ENCODE measurements around the gene SLC22A15.
A peak's percentile ranks its signal among the peaks of the same experiment; 100 is the strongest.
"Not testable (repeated sequence)": the region's sequence is repeated elsewhere in the genome, so short reads cannot be mapped to it uniquely, and the experiment has no call there.

The SLC22A15 gene

GRCh38 chr1:115976062-115976920 lies at the start of gene SLC22A15:
TSS of gene SLC22A15 (plus strand) at chr1:115976513. CDS start at chr1:115976628, 115 bp downstream.
- peak; percentile 58 for DNase-seq

- peak; percentile 23 for DNase-seq
Measured at GRCh38 chr1:115927971-115928370, 48.3 kb upstream of the SLC22A15 start.

GRCh38 chr1:115929881-115930280 lies 46.4 kb upstream of the SLC22A15 start:
- no peak for DNase-seq

GRCh38 chr1:115933625-115934024 lies 42.7 kb upstream of the SLC22A15 start:
- DNase-seq, result no peak

GRCh38 chr1:115939455-115939854 lies 36.9 kb upstream of the SLC22A15 start:
- no peak for DNase-seq

GRCh38 chr1:115946116-115946515 lies 30.2 kb upstream of the SLC22A15 start:
- DNase-seq, result no peak

- DNase-seq, result no peak
Measured at GRCh38 chr1:115949156-115949555, 27.2 kb upstream of the SLC22A15 start.

- DNase-seq, result no peak
Measured at GRCh38 chr1:115951560-115951959, 24.8 kb upstream of the SLC22A15 start.

GRCh38 chr1:115952547-115952946 lies 23.8 kb upstream of the SLC22A15 start:
- DNase-seq, result no peak

GRCh38 chr1:115953180-115953579 lies 23.1 kb upstream of the SLC22A15 start:
- no peak for DNase-seq

GRCh38 chr1:115954684-115955083 lies 21.6 kb upstream of the SLC22A15 start:
- DNase-seq, result no peak

- DNase-seq, result no peak
Measured at GRCh38 chr1:115955228-115955627, 21.1 kb upstream of the SLC22A15 start.

GRCh38 chr1:115958866-115959265 lies 17.4 kb upstream of the SLC22A15 start:
- DNase-seq, result peak; percentile 49

GRCh38 chr1:115969509-115969908 lies 6.8 kb upstream of the SLC22A15 start:
- DNase-seq, result no peak

GRCh38 chr1:115971778-115972177 lies 4.5 kb upstream of the SLC22A15 start:
- not testable (repeated sequence) for DNase-seq

GRCh38 chr1:115973154-115973553 lies 3.2 kb upstream of the SLC22A15 start:
- no peak for DNase-seq

- DNase-seq, result peak; percentile 58
Measured at GRCh38 chr1:115975569-115976061, 698 bp upstream of the SLC22A15 start.

GRCh38 chr1:115976921-115977498 lies 697 bp downstream of the SLC22A15 start:
- DNase-seq, result peak; percentile 38

- DNase-seq, result no peak
Measured at GRCh38 chr1:115977499-115978258, 1.4 kb downstream of the SLC22A15 start.

- no peak for DNase-seq
Measured at GRCh38 chr1:115978292-115978941, 2.1 kb downstream of the SLC22A15 start.

- DNase-seq, result no peak
Measured at GRCh38 chr1:115980156-115980555, 3.8 kb downstream of the SLC22A15 start.

Data from NCI-H2171 treated with DMSO at 0.1 percent for 48 hours (cell line).